ENCODE data around the gene MYZAP. TPM values are rescaled to one million over a fixed set of nuclear protein-coding genes. Genes with fewer than 3 reads are reported as not detected.

Gene MYZAP
- total and polyA plus RNA-seq, 2 of the 8 experiments (the other 6 are each of a cell fraction or from before 2014, with no cell fraction given): 0.41 to 0.65 TPM

DNA sequence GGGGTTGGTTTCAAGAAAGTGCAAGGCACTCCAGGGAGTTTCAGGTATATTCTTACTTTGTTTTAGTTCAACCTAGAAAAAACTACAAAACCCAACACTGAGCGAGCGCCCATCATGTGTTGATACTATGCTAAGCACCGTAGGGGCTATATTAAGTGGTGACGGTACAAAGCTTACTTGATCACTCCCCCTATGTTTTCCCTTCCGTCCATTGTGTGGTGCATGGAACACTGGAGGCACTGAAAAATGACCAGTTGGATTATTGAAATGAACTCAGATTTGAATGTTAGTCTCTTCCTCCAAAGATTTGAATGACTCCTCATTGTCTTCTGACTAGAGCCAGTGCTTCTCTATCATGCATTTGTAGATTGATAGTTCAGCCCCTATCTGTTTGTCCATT, 6.6 kb downstream of the MYZAP start:
- H3K27ac ChIP-seq (ENCODE audit: low read depth, low read length): no peak overlapping the region
- H3K36me3 ChIP-seq (ENCODE audit: control insufficient read depth in 2 of 4, insufficient read depth in 4 of 4, low read length in 3 of 4): no peaks in the 10 kb centered on the region
- no peak overlapping the region for H2BK15ac ChIP-seq (ENCODE audit: low read length)
- no peak overlapping the region for H3K23ac ChIP-seq (ENCODE audit: insufficient read length)
- H3K9ac ChIP-seq (replicated peaks in 1 of 4; ENCODE audit: extremely low read depth in 1 of 4, low read depth in 3 of 4, low read length in 3 of 4): no peak overlapping the region
- no peak overlapping the region for H3K4me3 ChIP-seq (ENCODE audit: extremely low read depth in 1 of 4, insufficient read depth in 2 of 4, low read depth in 3 of 4, low read length in 4 of 4)
- no peak overlapping the region for H4K91ac ChIP-seq (replicated peaks; ENCODE audit: insufficient read length, low read length)
- no peaks in the 10 kb centered on the region for H3K9me3 ChIP-seq (ENCODE audit: insufficient read depth in 2 of 2, low read depth in 1 of 2, low read length in 1 of 2)
- H3K4ac ChIP-seq (replicated peaks; ENCODE audit: insufficient read length, low read depth, low read length): no peak overlapping the region
- H2AFZ ChIP-seq (ENCODE audit: low read length): no peak overlapping the region
- CTCF ChIA-PET (ENCODE audit: partially characterized antibody): interaction anchor here (0.7 to 5.1 kb wide), 8 partner anchors 8 to 43 kb away, joined by 3 to 27 read pairs (median 4); no protein-coding TSS in a partner anchor
- H2BK20ac ChIP-seq (ENCODE audit: low read length): no peak overlapping the region
- no peak for TF ChIP-seq CBX5 (IDR thresholded peaks at IDR 0.05; ENCODE audit: low read depth, low read length)
- no peak for TF ChIP-seq SIX5 (IDR thresholded peaks at IDR 0.05; ENCODE audit: low read depth, low read length)
- TF ChIP-seq POU5F1 (IDR thresholded peaks at IDR 0.05; ENCODE audit: low read depth, low read length): no peak
- TF ChIP-seq SRF (IDR thresholded peaks at IDR 0.05; ENCODE audit: low read depth, low read length): no peak
- TF ChIP-seq, protein P1, sequence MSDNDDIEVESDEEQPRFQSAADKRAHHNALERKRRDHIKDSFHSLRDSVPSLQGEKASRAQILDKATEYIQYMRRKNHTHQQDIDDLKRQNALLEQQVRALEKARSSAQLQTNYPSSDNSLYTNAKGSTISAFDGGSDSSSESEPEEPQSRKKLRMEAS (IDR thresholded peaks at IDR 0.05): no peak
- TF ChIP-seq, protein P2, sequence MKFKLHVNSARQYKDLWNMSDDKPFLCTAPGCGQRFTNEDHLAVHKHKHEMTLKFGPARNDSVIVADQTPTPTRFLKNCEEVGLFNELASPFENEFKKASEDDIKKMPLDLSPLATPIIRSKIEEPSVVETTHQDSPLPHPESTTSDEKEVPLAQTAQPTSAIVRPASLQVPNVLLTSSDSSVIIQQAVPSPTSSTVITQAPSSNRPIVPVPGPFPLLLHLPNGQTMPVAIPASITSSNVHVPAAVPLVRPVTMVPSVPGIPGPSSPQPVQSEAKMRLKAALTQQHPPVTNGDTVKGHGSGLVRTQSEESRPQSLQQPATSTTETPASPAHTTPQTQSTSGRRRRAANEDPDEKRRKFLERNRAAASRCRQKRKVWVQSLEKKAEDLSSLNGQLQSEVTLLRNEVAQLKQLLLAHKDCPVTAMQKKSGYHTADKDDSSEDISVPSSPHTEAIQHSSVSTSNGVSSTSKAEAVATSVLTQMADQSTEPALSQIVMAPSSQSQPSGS (IDR thresholded peaks at IDR 0.05; ENCODE audit: low read length): no peak
- TF ChIP-seq SP1 (IDR thresholded peaks at IDR 0.05; ENCODE audit: low read depth, low read length): no peak
- TF ChIP-seq TCF12 (IDR thresholded peaks at IDR 0.05; ENCODE audit: low read depth, low read length): no peak
- TF ChIP-seq ASH2L (IDR thresholded peaks at IDR 0.05; ENCODE audit: low read length): no peak
- no peak overlapping the region for H4K8ac ChIP-seq (ENCODE audit: extremely low read depth, insufficient read depth, low read length)
- no peaks in the 10 kb centered on the region for H4K20me1 ChIP-seq (replicated peaks in 1 of 2; ENCODE audit: control insufficient read depth in 1 of 2, insufficient read depth in 2 of 2, low read length in 2 of 2)
- H4K5ac ChIP-seq (ENCODE audit: insufficient read length, low read depth, low read length): no peak overlapping the region
- peaks cover 0 to 5% (median 1%) of the 10 kb centered on the region in 4 experiments; a peak in 3 of 7 replicates for H3K4me1 ChIP-seq (replicated peaks in 1 of 4; ENCODE audit: control insufficient read depth in 3 of 4, insufficient read depth in 4 of 4, low read length in 3 of 4)
- no peaks in the 10 kb centered on the region for H3K23me2 ChIP-seq (ENCODE audit: low read depth, low read length)
- H3K56ac ChIP-seq (replicated peaks; ENCODE audit: insufficient read length, low read depth, low read length): no peak overlapping the region
- no peak for FAIRE-seq
- H3K79me2 ChIP-seq (ENCODE audit: control insufficient read depth in 1 of 2, insufficient read depth in 2 of 2, low read length in 2 of 2): no peaks in the 10 kb centered on the region
- H2BK5ac ChIP-seq (ENCODE audit: low read depth, low read length): no peak overlapping the region
- WGBS, 2 experiments (ENCODE audit: extremely low coverage in 1 of 2, insufficient coverage in 1 of 2, insufficient read length in 1 of 2, insufficient replicate concordance in 2 of 2, low coverage in 1 of 2, low lambda C conversion rate in 2 of 2, missing lambda C conversion rate in 1 of 2): 88% methylated on average over 5 of the region's 5 CpGs; no CpG with 5 or more reads in 1 of the 2 experiments
- H3K18ac ChIP-seq (ENCODE audit: extremely low read depth, low read length): no peak overlapping the region
- H2BK120ac ChIP-seq (replicated peaks; ENCODE audit: low read depth, low read length): no peak overlapping the region
- no peaks in the 10 kb centered on the region for H3K27me3 ChIP-seq (replicated peaks in 1 of 4; ENCODE audit: control insufficient read depth in 3 of 4, extremely low read depth in 1 of 4, insufficient read depth in 3 of 4, low read length in 3 of 4)
- H3K14ac ChIP-seq (ENCODE audit: insufficient read length): no peak overlapping the region
- POLR2A ChIA-PET (ENCODE audit: partially characterized antibody): no interaction called here
- H3K4me2 ChIP-seq (ENCODE audit: insufficient read depth in 1 of 2, low read depth in 2 of 2, low read length in 2 of 2): no peak overlapping the region
- H3K79me1 ChIP-seq (ENCODE audit: low read depth, low read length): no peaks in the 10 kb centered on the region
- no peak overlapping the region for H2BK12ac ChIP-seq (ENCODE audit: low read depth, low read length)
- DNase-seq (ENCODE audit: low read depth in 1 of 2, low spot score in 2 of 2): no peak
- H2AK5ac ChIP-seq (ENCODE audit: low read depth, low read length): no peak overlapping the region

All from H1 (cell line).